ENCODE data around the gene HOXB8.
A peak's percentile ranks its signal among the peaks of the same experiment; 100 is the strongest.

Gene HOXB8

GRCh38 chr17:48622857-48623256 is 7.8 kb upstream of the HOXB8 start:
- H3K27ac Mint-ChIP-seq = no peak overlapping the region
- no peak overlapping the region for H3K4me3 Mint-ChIP-seq
- H3K4me1 Mint-ChIP-seq = peaks cover 23% of the 10 kb centered on the region
- no peaks in the 10 kb centered on the region for H3K36me3 Mint-ChIP-seq (ENCODE audit: low read depth)
- H3K27me3 Mint-ChIP-seq = peaks cover 81% of the 10 kb centered on the region
- H3K9me3 Mint-ChIP-seq = no peaks in the 10 kb centered on the region
- ATAC-seq (no peak), DNase-seq (no peak)

GRCh38 chr17:48621410-48622392 is 6.6 kb upstream of the HOXB8 start:
- Mint-ChIP-seq H3K9me3 (no peaks in the 10 kb centered on the region), H3K36me3 (ENCODE audit: low read depth) (no peaks in the 10 kb centered on the region), H3K27ac (no peak overlapping the region), H3K4me1 (peaks cover 25% of the 10 kb centered on the region), H3K27me3 (peaks cover 83% of the 10 kb centered on the region), H3K4me3 (no peak overlapping the region)
- ATAC-seq = no peak
- no peak for DNase-seq

GRCh38 chr17:48620461-48621139 is 5.5 kb upstream of the HOXB8 start:
- Mint-ChIP-seq H3K27ac (no peak overlapping the region), H3K27me3 (peaks cover 85% of the 10 kb centered on the region), H3K36me3 (ENCODE audit: low read depth) (no peaks in the 10 kb centered on the region), H3K9me3 (no peaks in the 10 kb centered on the region), H3K4me3 (no peak overlapping the region), H3K4me1 (peaks cover 26% of the 10 kb centered on the region)
- no peak for ATAC-seq
- DNase-seq = no peak

GRCh38 chr17:48619826-48620449 is 4.8 kb upstream of the HOXB8 start:
- Mint-ChIP-seq H3K4me1 (peaks cover 30% of the 10 kb centered on the region), H3K27ac (no peak overlapping the region), H3K4me3 (no peak overlapping the region), H3K36me3 (ENCODE audit: low read depth) (no peaks in the 10 kb centered on the region), H3K9me3 (no peaks in the 10 kb centered on the region), H3K27me3 (peaks cover 89% of the 10 kb centered on the region)
- no peak for ATAC-seq
- DNase-seq = no peak

GRCh38 chr17:48618256-48618896 is 3.3 kb upstream of the HOXB8 start:
- Mint-ChIP-seq H3K4me1 (peaks cover 40% of the 10 kb centered on the region), H3K4me3 (peak overlapping the region; percentile 15), H3K27me3 (peaks cover 91% of the 10 kb centered on the region), H3K27ac (peak overlapping the region; percentile 13), H3K9me3 (no peaks in the 10 kb centered on the region), H3K36me3 (ENCODE audit: low read depth) (no peaks in the 10 kb centered on the region)
- DNase-seq (peak; percentile 90), ATAC-seq (peak; percentile 52)

- Mint-ChIP-seq H3K4me1 (peaks cover 44% of the 10 kb centered on the region), H3K9me3 (no peaks in the 10 kb centered on the region), H3K27ac (no peak overlapping the region), H3K4me3 (no peak overlapping the region), H3K27me3 (peaks cover 88% of the 10 kb centered on the region), H3K36me3 (ENCODE audit: low read depth) (no peaks in the 10 kb centered on the region)
- no peak for ATAC-seq
- DNase-seq = no peak
Measured at GRCh38 chr17:48617471-48618255, 2.6 kb upstream of the HOXB8 start.

GRCh38 chr17:48616717-48617470 is 1.8 kb upstream of the HOXB8 start:
- Mint-ChIP-seq H3K4me3 (no peak overlapping the region), H3K27me3 (peaks cover 85% of the 10 kb centered on the region), H3K9me3 (no peaks in the 10 kb centered on the region), H3K27ac (no peak overlapping the region), H3K4me1 (peaks cover 48% of the 10 kb centered on the region), H3K36me3 (ENCODE audit: low read depth) (no peaks in the 10 kb centered on the region)
- no peak for DNase-seq
- ATAC-seq = no peak

- peaks cover 55% of the 10 kb centered on the region for H3K4me1 Mint-ChIP-seq
- ATAC-seq = no peak
Measured at GRCh38 chr17:48615963-48616716, 1.0 kb upstream of the HOXB8 start.

GRCh38 chr17:48613862-48614694 is 1.0 kb downstream of the HOXB8 start:
- ATAC-seq (peak; percentile 41), DNase-seq (no peak)
- no peaks in the 10 kb centered on the region for H3K9me3 Mint-ChIP-seq
- peak overlapping the region; percentile 38 for H3K4me3 Mint-ChIP-seq
- peaks cover 58% of the 10 kb centered on the region for H3K4me1 Mint-ChIP-seq
- peaks cover 80% of the 10 kb centered on the region for H3K27me3 Mint-ChIP-seq
- no peak overlapping the region for H3K27ac Mint-ChIP-seq
- no peaks in the 10 kb centered on the region for H3K36me3 Mint-ChIP-seq (ENCODE audit: low read depth)

More at GRCh38 chr17:48615963-48616716, 1.0 kb upstream of the HOXB8 start:
- no peak overlapping the region for H3K27ac Mint-ChIP-seq
- H3K27me3 Mint-ChIP-seq = peaks cover 84% of the 10 kb centered on the region
- no peak for DNase-seq
- H3K9me3 Mint-ChIP-seq = no peaks in the 10 kb centered on the region
- no peaks in the 10 kb centered on the region for H3K36me3 Mint-ChIP-seq (ENCODE audit: low read depth)
- H3K4me3 Mint-ChIP-seq = no peak overlapping the region

GRCh38 chr17:48612854-48613691 is 2.0 kb downstream of the HOXB8 start:
- Mint-ChIP-seq H3K9me3 (no peaks in the 10 kb centered on the region), H3K36me3 (ENCODE audit: low read depth) (no peaks in the 10 kb centered on the region), H3K27ac (no peak overlapping the region), H3K4me1 (peaks cover 48% of the 10 kb centered on the region), H3K27me3 (peaks cover 78% of the 10 kb centered on the region), H3K4me3 (peak overlapping the region; percentile 70)
- ATAC-seq = peak; percentile 35
- no peak for DNase-seq

GRCh38 chr17:48612456-48612853 is 2.6 kb downstream of the HOXB8 start:
- no peak overlapping the region for H3K27ac Mint-ChIP-seq

More at GRCh38 chr17:48612456-48612853, 2.6 kb downstream of the HOXB8 start:
- DNase-seq (no peak), ATAC-seq (no peak)
- Mint-ChIP-seq H3K27me3 (peaks cover 77% of the 10 kb centered on the region), H3K36me3 (ENCODE audit: low read depth) (no peaks in the 10 kb centered on the region), H3K4me3 (peak overlapping the region; percentile 69), H3K9me3 (no peaks in the 10 kb centered on the region), H3K4me1 (peaks cover 49% of the 10 kb centered on the region)

Data from activated naive CD8-positive, alpha-beta T cell treated with anti-CD3 and anti-CD28 coated beads, Interleukin-2, amount 50 U/mL, for 24 hours (primary cell).